Hepatocyte (in vitro differentiated cells): Measurements from ENCODE around the gene KCNMA1. TPM values are rescaled to one million over a fixed set of nuclear protein-coding genes. Genes with fewer than 3 reads are reported as not detected.

Source experiments
- DNase-seq: peaks from one replicate; pipeline ENCODE4 v3.0.0-alpha.2; 2016; ENCODE audit warnings: low spot score
- H2AFZ ChIP-seq: fragments of 200-600 bp; sonication (generic); 2 replicates; pipeline ENCODE4 v1.6.0; 2016; ENCODE audit warnings: antibody characterized with exemption, mild to moderate bottlenecking
- H3K27ac ChIP-seq: fragments of 200-600 bp; sonication (generic); 2 replicates; pipeline ENCODE4 v1.5.1; 2016; ENCODE audit warnings: mild to moderate bottlenecking
- H3K27me3 ChIP-seq: fragments of 200-600 bp; sonication (generic); 2 replicates; pipeline ENCODE4 v1.6.1; 2016
- H3K36me3 ChIP-seq: fragments of 200-600 bp; sonication (generic); replicated peaks from 2 replicates; pipeline ENCODE4 v1.5.1; 2016; ENCODE audit warnings: low read depth; ENCODE audit not compliant: insufficient read depth
- H3K4me1 ChIP-seq: fragments of 200-600 bp; sonication (generic); 2 replicates; pipeline ENCODE4 v1.5.1; 2016; ENCODE audit warnings: mild to moderate bottlenecking, moderate library complexity; ENCODE audit not compliant: insufficient read depth
- H3K4me2 ChIP-seq: fragments of 200-600 bp; sonication (generic); 2 replicates; pipeline ENCODE4 v1.6.0; 2016
- H3K4me3 ChIP-seq: fragments of 200-600 bp; sonication (generic); 2 replicates; pipeline ENCODE4 v1.5.1; 2016; ENCODE audit warnings: mild to moderate bottlenecking
- H3K79me2 ChIP-seq: fragments of 200-600 bp; sonication (generic); 2 replicates; pipeline ENCODE4 v1.6.0; 2017; ENCODE audit warnings: mild to moderate bottlenecking
- H3K9me2 ChIP-seq: fragments of 200-600 bp; sonication (generic); replicated peaks from 2 replicates; pipeline ENCODE4 v1.6.0; 2017; ENCODE audit warnings: mild to moderate bottlenecking; ENCODE audit not compliant: insufficient read depth
- H3K9me3 ChIP-seq: fragments of 200-600 bp; sonication (generic); 2 replicates; pipeline ENCODE4 v1.5.1; 2016; ENCODE audit warnings: low read depth, mild to moderate bottlenecking
- H4K20me1 ChIP-seq: fragments of 200-600 bp; sonication (generic); 2 replicates; pipeline ENCODE4 v1.6.0; 2016; ENCODE audit warnings: mild to moderate bottlenecking; ENCODE audit not compliant: insufficient read depth, poor library complexity, severe bottlenecking
- CTCF ChIP-seq: fragments of 200-600 bp; sonication (generic); IDR thresholded peaks from 2 replicates; pipeline ENCODE4 v1.5.1; 2016; ENCODE audit warnings: antibody characterized with exemption, mild to moderate bottlenecking; ENCODE audit not compliant: poor library complexity
- EZH2 ChIP-seq: fragments of 200-600 bp; sonication (generic); IDR thresholded peaks from 2 replicates; pipeline ENCODE4 v1.6.1; 2016; ENCODE audit warnings: antibody characterized with exemption, mild to moderate bottlenecking, borderline replicate concordance
- EZH2phosphoT487 ChIP-seq: fragments of 200-600 bp; sonication (generic); IDR thresholded peaks from one replicate; pipeline ENCODE4 v1.6.1; 2018; ENCODE audit warnings: antibody characterized with exemption, mild to moderate bottlenecking, low read depth, moderate library complexity; ENCODE audit not compliant: unreplicated experiment, severe bottlenecking
- WGBS: methylation state at CpG from one replicate; pipeline ENCODE4 v1.1.6; 2016; ENCODE audit warnings: low lambda C conversion rate; ENCODE audit errors: missing lambda C conversion rate; 5-methylcytosine and 5-hydroxymethylcytosine counted together
- polyA plus RNA-seq: library from polyadenylated mRNA; unstranded; fragments of >200 nt; fragmentation: Nextera tagmentation; extraction: Ambion mirVana; gene quantifications from 2 replicates; pipeline ENCODE4 v1.2.1, GENCODE V29; 2016
- total RNA-seq: library from RNA; depleted of rRNA; stranded (reverse); fragments of >200 nt; gene quantifications from 2 replicates; pipeline ENCODE4 v1.2.3, GENCODE V29; 2014

Gene KCNMA1
- total and polyA plus RNA-seq, 2 experiments from 2014 or later, result 42.6 to 73.3 TPM

GRCh38 chr10:77588886-77589285 lies 48.7 kb downstream of the KCNMA1 start:
- H3K27me3 ChIP-seq, result no peaks in the 10 kb centered on the region
- H3K36me3 ChIP-seq, result no peaks in the 10 kb centered on the region
- H3K4me3 ChIP-seq, result no peak overlapping the region
- H3K9me3 ChIP-seq, result no peaks in the 10 kb centered on the region
- H3K9me2 ChIP-seq, result no peaks in the 10 kb centered on the region
- 94% methylated on average over 7 of the region's 7 CpGs for WGBS
- H4K20me1 ChIP-seq, result no peaks in the 10 kb centered on the region
- H2AFZ ChIP-seq, result no peak overlapping the region
- H3K79me2 ChIP-seq, result peaks cover 21% of the 10 kb centered on the region
- no peak overlapping the region for H3K4me2 ChIP-seq
- no peak for DNase-seq
- TF ChIP-seq EZH2 (no peak), CTCF (no peak), EZH2phosphoT487 (no peak)
- H3K27ac ChIP-seq, result no peak overlapping the region
- H3K4me1 ChIP-seq, result peaks cover 17% of the 10 kb centered on the region

- H3K4me1 ChIP-seq, result peaks cover 17% of the 10 kb centered on the region
- 53% methylated on average over 3 of the region's 3 CpGs for WGBS
- peaks cover 17% of the 10 kb centered on the region for H3K79me2 ChIP-seq
- peak overlapping the region; percentile 69 for H3K27ac ChIP-seq
- DNase-seq, result peak; percentile 57
- no peaks in the 10 kb centered on the region for H3K27me3 ChIP-seq
- TF ChIP-seq CTCF (no peak), EZH2phosphoT487 (no peak)
- no peak overlapping the region for H2AFZ ChIP-seq
- H3K9me3 ChIP-seq, result no peaks in the 10 kb centered on the region
- no peaks in the 10 kb centered on the region for H4K20me1 ChIP-seq
- no peaks in the 10 kb centered on the region for H3K36me3 ChIP-seq
- no peak overlapping the region for H3K4me3 ChIP-seq
- H3K9me2 ChIP-seq, result no peaks in the 10 kb centered on the region
- peak overlapping the region; percentile 30 for H3K4me2 ChIP-seq
Measured at GRCh38 chr10:77587416-77587790, 50.2 kb downstream of the KCNMA1 start.

- H3K4me3 ChIP-seq, result no peak overlapping the region
- H3K27me3 ChIP-seq, result no peaks in the 10 kb centered on the region
- H3K4me1 ChIP-seq, result peaks cover 17% of the 10 kb centered on the region
- H3K4me2 ChIP-seq, result peak overlapping the region; percentile 30
- TF ChIP-seq EZH2phosphoT487 (no peak), CTCF (peak; percentile 22)
- H3K79me2 ChIP-seq, result peaks cover 17% of the 10 kb centered on the region
- DNase-seq, result peak; percentile 85
- no peaks in the 10 kb centered on the region for H3K9me3 ChIP-seq
- H3K27ac ChIP-seq, result peak overlapping the region; percentile 69
- 45% methylated on average over 7 of the region's 7 CpGs for WGBS
- H3K36me3 ChIP-seq, result no peaks in the 10 kb centered on the region
- H3K9me2 ChIP-seq, result no peaks in the 10 kb centered on the region
- no peak overlapping the region for H2AFZ ChIP-seq
- H4K20me1 ChIP-seq, result no peaks in the 10 kb centered on the region
Measured at GRCh38 chr10:77586719-77587415, 50.7 kb downstream of the KCNMA1 start.
